NCI-H1694 treated with DMSO at 0.1 percent for 48 hours (cell line): ENCODE data around the gene MYBL2.
A peak's percentile ranks its signal among the peaks of the same experiment; 100 is the strongest.
"Not testable (repeated sequence)": the region's sequence is repeated elsewhere in the genome, so short reads cannot be mapped to it uniquely, and the experiment has no call there.

Source experiments
- DNase-seq: peaks from one replicate; lab custom pipeline; 2025; lab: John Stamatoyannopoulos, UW

The MYBL2 gene

GRCh38 chr20:43666376-43667328 lies at the start of gene MYBL2:
Gene MYBL2 (plus strand): TSS chr20:43667114. CDS start chr20:43667284, 170 bp downstream.
- DNase-seq: peak; percentile 19

DNA sequence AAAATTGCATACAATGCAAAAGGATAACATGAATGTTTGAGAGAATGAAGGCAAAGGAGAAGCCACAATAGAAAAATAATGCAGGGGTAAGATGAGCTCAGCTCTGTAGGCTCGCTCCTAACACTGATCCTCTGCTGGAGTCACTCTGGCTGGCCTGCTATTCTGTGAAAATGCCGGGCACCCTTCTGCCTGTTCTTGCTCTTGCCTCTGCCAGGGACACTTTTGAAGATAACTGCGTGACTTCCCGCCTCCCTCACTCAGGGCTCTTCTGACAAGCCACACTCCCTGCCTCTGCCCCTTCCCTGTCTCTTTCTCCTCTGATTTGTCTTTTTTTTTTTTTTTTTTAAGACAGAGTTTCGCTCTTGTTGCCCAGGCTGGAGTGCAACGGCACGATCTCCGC lies 35.3 kb upstream of the MYBL2 start:
- DNase-seq: no peak

- no peak for DNase-seq
These were observed 30.5 kb upstream of the MYBL2 start for GRCh38 chr20:43636429-43636828.

- no peak for DNase-seq
These were observed 24.4 kb upstream of the MYBL2 start for GRCh38 chr20:43642548-43642947.

GRCh38 chr20:43650997-43651525 lies 15.9 kb upstream of the MYBL2 start:
- no peak for DNase-seq

DNA sequence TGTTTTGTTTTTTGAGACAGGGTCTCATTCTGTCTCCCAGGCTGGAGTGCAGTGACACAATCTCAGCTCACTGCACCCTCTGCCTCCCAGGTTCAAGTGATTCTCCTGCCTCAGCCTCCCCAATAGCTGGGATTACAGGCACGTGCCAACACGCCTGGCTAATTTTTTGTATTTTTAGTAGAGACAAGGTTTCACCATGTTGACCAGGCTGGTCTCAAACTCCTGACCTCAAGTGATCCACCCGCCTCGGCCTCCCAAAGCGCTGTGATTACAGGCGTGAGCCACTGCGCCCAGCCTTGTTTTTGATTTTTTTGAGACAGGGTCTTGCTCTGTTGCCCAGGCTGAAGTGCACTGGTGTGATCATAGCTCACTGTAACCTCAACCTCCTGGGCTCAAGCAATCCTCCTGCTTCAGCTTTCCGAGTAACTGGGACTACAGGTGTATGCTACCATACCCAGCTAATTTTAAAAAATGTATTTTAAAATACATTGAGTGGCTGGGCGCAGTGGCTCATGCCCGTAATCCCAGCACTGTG lies 15.2 kb upstream of the MYBL2 start:
- not testable (repeated sequence) for DNase-seq

GRCh38 chr20:43653966-43654365 lies 12.9 kb upstream of the MYBL2 start:
- DNase-seq: no peak

GRCh38 chr20:43655176-43655575 lies 11.7 kb upstream of the MYBL2 start:
- DNase-seq: not testable (repeated sequence)

- DNase-seq: no peak
These were observed 11.0 kb upstream of the MYBL2 start for GRCh38 chr20:43655937-43656336.

GRCh38 chr20:43658069-43658722 lies 8.7 kb upstream of the MYBL2 start:
- DNase-seq: no peak

GRCh38 chr20:43658723-43659419 lies 8.0 kb upstream of the MYBL2 start:
- DNase-seq: no peak

DNA sequence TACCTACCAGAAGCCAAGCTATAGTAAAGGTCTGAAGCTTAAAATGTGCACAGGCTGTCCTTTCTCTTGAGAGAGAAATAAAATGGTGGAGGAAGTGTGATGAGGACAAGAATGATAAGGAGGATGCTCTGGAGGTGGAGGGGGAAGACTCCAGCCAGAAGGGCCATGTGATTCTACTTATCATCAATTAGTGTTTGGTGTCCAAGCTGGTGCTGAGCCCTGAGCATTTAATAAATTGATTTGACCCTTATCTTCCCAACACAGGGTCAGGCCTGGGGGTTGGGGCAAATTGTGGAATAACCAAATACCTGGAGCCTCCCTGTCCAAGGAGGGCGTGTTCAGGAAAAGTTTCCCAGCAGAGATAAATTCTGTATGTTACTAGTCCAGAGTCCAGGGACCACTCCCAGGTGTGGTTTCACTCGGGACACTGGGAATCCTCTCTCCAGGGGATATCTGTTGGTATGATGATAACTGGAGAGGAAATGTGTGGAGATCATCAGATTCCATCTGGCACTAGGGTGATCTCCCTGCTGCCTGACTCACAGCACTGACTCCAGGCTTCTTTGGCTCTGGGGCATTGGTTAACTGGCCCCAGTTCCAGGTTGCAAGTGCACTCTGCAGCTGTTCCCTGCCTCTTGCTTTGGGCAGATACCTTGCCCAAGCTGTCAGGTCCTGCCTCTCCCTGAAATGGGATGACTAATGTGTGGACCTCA lies 3.8 kb upstream of the MYBL2 start:
- no peak for DNase-seq

GRCh38 chr20:43665466-43666176 lies 1.3 kb upstream of the MYBL2 start:
- no peak for DNase-seq

DNA sequence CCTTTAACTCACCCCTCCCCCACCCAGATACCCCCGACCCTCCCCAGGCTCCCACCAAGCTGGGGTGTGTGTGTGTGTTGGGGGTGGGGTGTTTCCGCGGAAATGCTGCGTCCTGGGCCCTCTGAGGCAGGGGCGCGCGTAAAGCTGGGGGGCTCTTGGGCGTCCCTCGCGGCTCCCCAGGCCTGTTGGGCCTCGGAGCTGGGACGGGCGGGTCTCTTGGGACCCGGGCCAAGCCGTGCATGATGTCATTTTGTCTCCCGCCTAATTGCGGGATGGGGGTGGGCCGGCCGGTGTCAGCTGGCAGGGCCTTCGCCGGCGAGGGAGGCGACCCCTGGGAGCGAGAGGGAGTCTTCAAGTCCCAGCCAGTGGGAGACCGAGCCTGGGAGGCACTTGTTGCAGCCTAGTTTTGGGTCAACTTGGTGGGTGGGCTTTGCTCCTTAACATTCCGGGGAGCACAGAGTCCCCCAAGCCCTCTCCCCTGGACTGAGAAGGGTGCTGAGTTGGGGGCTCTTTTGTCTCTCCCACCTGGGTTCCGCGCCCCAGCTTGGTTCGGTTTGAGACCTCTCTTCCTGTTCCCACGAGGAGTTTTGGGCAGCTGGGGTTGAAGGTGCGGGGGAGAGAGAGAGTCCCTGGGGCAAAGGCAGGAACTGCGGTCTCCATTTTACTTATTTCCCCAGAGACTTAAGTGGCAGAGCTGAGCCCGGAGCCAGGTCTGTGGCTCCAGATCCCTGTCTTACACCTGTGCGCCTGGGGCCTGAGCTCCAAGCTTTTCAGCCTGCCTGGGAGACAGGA lies 623 bp downstream of the MYBL2 start:
- no peak for DNase-seq

DNA sequence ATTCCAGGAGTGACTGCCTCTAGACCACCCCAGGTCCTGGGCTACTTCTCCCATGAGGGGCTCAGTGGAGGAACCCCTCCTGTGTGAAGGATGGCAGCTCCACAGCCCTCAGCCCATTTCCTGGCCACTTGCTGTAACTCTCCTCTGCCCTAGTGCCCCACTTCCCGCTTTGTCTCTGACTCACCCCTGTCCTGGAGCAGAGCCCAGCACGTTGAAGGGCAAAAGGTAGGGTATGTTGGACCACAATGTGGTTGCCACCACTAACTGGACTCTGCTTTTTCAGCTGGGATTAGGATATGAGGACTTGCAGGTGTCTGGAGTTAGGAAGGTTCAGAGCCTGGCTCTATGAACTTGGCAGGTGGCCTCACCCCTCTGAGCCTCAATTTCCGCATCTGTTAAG lies 2.4 kb downstream of the MYBL2 start:
- no peak for DNase-seq

DNA sequence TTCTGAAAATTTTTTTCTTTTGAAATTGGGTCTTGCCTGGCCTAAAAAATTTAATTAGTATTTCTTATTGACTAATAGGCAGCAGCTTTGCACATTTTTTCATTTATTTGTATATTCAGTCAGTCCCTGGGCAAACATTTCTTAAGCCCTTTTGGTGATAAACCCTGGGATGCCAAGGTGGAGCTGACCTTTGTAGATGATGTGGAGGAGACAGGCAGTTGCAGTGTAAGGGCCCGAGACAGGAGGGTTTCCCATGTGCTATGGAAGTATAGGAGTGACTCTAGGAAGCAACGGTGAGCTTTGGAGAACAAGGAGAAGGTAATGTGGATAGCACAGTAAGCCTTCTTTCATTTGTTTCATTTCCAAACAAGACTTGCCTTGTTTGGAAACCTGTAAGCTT lies 3.5 kb downstream of the MYBL2 start:
- no peak for DNase-seq

- no peak for DNase-seq
These were observed 9.5 kb downstream of the MYBL2 start for GRCh38 chr20:43676368-43676767.

DNA sequence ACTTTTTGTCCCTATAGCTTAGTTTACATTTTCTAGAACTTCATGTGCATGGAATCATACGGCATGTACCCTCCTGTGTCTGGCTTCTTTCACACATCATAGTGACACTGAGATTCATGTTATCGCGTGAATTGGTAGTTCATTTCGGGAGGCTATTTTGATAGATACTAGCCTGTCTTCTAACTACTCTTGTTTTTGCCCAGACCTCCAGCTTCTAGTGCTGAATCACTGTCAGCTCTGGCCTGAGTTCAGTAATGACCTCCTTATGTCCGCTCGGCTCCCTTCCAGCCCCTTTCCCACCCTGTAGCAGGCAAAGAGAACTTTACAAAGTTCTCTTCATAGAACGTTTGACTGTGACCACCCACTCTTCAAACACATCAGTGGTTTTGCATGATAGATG lies 14.1 kb downstream of the MYBL2 start:
- no peak for DNase-seq

GRCh38 chr20:43681468-43681942 lies 14.6 kb downstream of the MYBL2 start:
- DNase-seq: no peak

DNA sequence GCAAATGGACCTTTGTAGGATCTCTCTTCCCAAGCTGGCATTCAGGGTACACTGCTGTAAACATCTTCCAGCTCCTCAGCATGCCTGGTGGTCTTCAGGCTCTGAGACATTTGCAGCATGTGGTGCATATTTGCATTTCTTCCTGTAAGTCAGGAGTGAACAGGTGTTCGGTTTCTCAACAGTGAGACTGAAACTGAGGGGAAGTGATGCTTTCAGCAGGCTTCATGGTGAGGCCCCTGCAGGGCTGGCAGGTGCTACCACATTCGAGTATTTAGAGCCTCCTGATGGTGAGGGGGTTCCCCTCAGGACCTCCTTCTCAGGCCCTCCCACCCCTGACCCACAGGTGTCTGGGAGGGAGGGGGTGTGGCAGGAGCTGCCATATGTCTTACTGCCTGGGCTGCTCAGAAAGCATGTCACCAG lies 15.1 kb downstream of the MYBL2 start:
- no peak for DNase-seq
